Posterior vena cava (tissue), 2 donors: ENCODE results near the gene EPS8L2. TPM values are rescaled to one million over a fixed set of nuclear protein-coding genes. Genes with fewer than 3 reads are reported as not detected.
A peak's percentile ranks its signal among the peaks of the same experiment; 100 is the strongest.
"Not testable (repeated sequence)": the region's sequence is repeated elsewhere in the genome, so short reads cannot be mapped to it uniquely, and the experiment has no call there.

Experiments used
- DNase-seq: peaks from one replicate; pipeline ENCODE4 v3.0.0-alpha.2; 2020; ENCODE audit warnings: low spot score
- intact Hi-C, 2 donors: fragments of 100-400 bp; cut with DNase I; formaldehyde crosslinking; loops; one replicate each; pipeline versions ENCODE4 v1.14.1 to v1.14.2; 2022 to 2023
- total RNA-seq, 2 donors: library from RNA; stranded (reverse); fragmentation: NEBNext Ultra II Directional; extraction: Animal tissue kit (Norgen Biotek cat#: 25700); gene quantifications; one replicate each; pipeline ENCODE4 v1.2.1, GENCODE V29; 2021
- donor health status: DM: yes; HTN: yes; CAD: no.
- donor health status: DM: yes; HTN: yes; CAD: no.

The EPS8L2 gene
- total RNA-seq, 2 donors from 2014 or later = 23.8 to 38.3 TPM

DNA sequence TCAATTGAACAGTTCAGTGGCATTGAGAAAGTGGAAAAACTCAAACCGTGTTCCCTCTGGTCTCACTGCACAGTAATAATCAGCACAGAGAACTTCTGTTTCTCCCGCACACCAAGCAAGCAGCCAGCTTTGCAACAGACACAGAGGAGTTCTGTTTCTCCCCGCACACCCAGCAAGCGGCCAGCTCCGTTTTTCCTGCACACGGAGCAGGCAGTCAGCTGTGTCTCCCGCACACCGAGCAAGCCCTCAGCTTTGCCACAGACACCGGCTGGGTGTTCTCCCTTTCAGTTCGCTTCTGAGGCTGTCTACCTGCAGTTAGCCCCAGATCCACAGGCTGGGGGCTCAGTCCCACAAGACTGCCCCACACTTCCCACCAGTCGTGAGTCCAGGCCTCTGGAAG is 31.3 kb downstream of the EPS8L2 start:
- intact Hi-C loops = no loop called here
- no peak for DNase-seq

DNA sequence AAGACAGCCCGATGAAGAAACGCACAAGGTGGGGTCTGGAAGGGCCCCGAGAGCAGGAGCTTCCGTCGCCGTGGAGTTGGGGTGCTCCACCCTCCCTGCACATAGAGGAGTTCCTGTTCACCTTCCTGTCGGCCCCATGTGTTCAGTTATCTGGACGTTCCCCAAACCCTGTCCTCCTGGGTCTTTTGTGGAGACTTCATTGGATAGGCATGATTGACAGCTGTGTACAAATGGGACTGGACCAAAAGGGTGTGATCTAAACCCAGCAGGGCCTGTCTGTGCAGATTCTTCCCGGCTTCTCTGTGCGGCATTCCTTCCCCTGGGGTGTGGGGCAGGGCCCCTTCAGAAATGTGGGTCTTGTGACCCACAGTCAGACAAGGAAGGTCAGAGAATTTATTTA is 31.9 kb downstream of the EPS8L2 start:
- DNase-seq, intact Hi-C loops: not testable (repeated sequence)

DNA sequence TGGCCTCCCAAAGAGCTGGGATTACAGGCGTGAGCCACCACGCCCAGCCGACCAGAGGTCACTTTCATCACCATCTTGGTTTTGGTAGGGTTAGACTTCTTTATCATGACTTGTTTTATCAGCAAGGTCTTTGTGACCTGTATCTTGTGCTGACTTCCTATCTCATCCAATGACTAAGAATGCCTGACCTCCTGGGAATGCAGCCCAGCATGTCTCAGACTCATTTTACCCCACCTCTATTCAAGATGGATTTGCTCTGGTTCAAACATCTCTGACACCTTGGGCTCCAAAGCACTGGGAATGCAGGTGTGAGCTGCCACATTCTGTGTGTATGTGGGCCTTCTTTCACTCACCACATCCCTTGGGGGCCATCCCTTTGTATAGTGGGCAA is 36.1 kb downstream of the EPS8L2 start:
- intact Hi-C loops = loop anchor here in 1 of 2 donors (10.0 kb wide), 1 partner anchor 63 kb away; the partner anchor contains the start of genes PIDD1 and RPLP2
- no peak for DNase-seq

DNA sequence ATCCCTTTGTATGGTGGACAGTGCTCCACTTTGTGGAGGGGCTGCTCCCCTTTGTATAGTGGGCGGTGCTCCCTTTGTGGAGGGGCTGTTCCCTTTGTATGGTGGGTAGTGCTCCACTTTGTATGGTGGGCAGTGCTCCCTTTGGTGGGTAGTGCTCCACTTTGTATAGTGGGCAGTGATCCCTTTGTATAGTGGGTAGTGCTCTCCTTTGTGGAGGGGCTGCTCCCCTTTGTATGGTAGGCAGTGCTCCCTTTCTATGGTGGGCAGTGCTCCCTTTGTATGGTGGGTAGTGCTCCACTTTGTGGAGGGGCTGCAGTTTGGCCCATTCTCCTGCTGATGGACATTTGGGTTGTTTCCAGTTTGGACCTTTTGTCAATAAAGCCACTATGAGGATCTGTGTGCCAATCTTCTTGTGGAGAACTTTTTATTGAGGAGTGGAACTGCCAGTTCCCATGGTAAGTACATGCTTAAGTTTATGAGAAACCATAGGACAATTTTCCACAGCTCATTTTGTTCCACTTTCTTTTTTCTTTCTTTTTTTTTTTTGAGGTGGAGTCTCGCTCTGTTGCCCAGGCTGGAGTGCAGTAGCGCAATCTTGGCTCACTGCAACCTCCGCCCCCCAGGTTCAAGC is 36.7 kb downstream of the EPS8L2 start:
- DNase-seq = no peak
- intact Hi-C loops = loop anchor here in 1 of 2 donors (10.0 kb wide), 1 partner anchor 62 kb away; the partner anchor contains the start of genes PIDD1 and RPLP2

DNA sequence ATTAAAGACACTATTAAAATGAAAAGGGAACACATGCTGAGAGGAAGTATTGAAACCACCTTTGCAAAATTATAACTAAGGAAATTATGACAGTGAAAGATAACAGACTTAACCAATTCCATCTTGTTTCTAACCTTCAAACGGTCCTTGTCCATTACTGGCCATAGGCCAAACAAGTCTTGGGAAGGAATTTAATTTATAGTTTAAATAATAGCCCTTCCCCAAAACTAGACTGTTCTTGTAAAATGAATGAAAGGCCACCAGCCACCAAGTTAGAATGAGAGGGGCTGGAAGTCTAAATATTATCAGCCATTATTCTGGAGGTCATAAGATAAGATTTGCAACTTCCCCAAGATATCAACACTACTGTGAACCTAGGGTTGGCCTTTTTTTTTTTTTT is 39.4 kb downstream of the EPS8L2 start:
- intact Hi-C loops = loop anchor here in 1 of 2 donors (10.0 kb wide), 1 partner anchor 59 kb away; the partner anchor contains the start of genes PIDD1 and RPLP2
- no peak for DNase-seq

DNA sequence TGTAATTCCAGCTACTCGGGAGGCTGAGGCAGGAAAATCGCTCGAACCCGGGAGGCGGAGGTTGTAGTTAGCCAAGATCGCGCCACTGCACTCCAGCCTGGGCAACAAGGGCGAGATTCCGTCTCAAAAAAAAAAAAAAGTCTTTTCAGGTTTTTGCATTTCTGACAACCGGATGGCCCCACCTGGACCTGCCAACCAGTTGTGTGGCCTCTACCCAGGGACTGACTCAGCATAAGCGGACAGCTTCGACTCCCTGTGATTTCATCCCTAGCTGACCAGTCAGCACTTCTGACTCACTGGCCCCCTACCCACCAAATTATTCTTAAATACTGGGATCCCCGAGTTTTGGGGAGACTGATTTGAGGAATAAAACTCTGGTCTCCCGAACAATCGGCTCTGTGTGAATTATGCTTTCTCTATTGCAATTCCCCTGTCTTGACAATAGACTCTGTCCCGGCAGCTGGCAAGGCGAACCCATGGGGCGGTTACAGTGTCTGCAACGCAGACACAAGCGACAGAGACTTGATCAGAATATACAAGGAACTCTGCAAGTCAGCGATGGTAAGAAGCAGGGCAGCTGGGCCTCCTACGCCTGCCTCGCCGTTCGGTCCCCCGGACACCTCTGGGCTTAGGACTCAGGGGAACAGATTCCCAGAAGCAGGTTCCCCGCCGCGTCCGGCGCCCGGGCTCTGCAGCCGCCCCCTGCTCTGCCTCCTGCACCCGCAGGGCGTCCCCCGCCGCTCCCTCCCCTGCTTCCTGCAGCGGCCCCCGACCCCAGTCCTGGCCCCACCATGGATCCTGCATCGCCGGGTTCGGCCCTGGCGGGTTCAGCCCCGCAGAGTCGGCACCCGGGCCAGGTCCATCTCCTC is 40.5 kb downstream of the EPS8L2 start:
- intact Hi-C loops = loop anchor here in 1 of 2 donors (10.0 kb wide), 1 partner anchor 58 kb away; the partner anchor contains the start of genes PIDD1 and RPLP2
- peak; percentile 71 for DNase-seq

DNA sequence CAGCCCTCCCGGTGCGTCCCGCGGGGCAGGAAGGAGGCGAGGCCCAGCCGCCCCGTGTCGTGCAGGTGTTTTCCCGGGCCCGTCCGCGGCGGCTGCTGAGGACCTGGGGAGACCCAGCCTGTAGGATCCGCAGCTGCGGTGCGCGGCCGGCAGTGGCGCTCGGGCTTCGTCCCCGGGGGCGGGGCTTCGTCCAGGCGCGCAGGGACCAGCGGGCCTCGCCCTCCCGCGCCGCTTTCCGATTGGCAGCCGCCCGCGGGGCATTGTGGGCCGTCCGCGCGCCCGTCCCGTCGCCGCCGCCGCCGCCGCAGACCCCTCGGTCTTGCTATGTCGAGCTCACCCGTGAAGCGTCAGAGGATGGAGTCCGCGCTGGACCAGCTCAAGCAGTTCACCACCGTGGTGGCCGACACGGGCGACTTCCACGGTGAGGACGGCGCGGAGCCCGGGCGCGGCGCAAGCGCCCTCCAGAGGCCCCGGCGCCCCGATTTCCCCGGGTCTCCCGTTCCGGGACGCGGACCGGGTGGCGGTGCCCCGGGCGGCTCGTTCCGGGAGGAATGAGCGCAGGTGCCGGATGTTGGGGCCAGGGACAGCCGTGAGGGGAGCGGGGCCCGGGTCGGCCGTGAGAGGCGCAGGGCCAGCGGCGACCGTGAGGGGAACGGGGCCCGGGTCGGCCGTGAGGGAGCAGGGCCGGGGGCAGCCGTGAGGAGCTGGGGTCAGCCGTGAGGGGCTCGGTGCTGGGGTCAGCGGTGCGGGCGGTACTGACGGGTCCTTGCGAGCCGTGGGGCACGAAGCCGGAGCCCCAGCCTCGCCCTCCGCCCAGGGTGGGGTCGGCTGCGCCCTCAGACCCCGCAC is 41.4 kb downstream of the EPS8L2 start, which contains the start of gene TALDO1:
Gene TALDO1, plus strand, starts transcription at position 307 of the 849 bp plus-strand sequence. Its CDS starts 18 bp downstream, at position 325.
- DNase-seq = peak; percentile 97
- intact Hi-C loops = loop anchor here in 1 of 2 donors (10.0 kb wide), 1 partner anchor 57 kb away; the partner anchor contains the start of genes PIDD1 and RPLP2

DNA sequence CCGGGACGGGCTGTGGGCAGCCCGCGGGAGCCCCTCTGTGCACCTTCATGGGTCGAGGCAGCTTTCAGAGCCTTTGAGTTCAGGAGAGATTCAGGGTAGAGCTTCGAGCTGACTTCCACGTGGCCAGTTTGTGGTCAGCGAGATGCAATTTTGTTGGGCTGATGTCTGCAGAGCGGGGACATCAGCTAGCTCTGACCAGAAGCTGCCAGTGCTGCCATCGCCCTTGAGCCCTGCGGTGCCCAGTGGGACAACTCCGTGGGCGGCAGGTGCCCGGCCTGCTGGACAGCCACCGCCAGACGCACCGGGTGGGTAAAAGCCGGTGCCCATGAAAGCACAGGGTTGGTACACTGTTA is 42.0 kb downstream of the EPS8L2 start:
- intact Hi-C loops = loop anchor here in 1 of 2 donors (10.0 kb wide), 1 partner anchor 57 kb away; the partner anchor contains the start of genes PIDD1 and RPLP2
- DNase-seq = no peak

DNA sequence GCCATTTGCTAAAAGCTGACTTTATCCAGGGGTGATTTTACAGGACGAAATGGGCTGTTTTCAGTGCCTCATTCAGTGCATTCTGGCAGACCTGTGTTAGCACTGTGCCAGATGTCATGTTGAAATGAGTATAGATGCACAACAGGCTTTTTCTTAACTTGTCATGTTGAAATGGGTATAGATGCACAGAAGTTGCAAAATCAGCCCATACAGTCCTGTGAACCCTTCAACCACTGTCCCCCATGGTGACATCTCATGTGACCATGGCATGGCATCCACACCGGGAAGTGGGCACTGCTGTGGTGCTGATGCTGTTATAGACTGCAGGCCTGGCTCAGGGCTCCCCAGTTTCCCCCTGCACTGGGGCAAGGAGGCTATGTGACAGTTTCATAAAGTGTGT is 43.7 kb downstream of the EPS8L2 start:
- no peak for DNase-seq
- intact Hi-C loops = loop anchor here in 1 of 2 donors (10.0 kb wide), 1 partner anchor 55 kb away; the partner anchor contains the start of genes PIDD1 and RPLP2

DNA sequence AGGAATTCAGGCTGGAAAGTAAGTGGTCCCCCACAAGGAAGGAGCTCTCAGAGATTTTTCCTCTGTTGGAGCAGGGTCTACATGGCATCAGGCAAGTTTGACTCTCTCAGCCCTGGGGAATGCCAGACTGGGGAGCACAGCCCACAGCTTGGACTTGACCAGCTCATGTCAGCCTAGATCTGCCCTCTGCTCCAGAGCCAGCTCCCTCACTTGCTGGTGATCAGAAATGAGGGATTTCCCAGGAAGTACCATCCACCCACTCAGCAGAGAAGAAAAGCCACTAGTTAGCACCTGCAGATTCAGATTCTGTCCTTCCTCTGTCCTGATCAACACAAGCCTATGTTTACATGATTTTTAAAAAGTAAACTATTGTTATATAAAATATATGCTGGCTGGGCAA is 54.2 kb downstream of the EPS8L2 start:
- no peak for DNase-seq
- intact Hi-C loops = no loop called here

DNA sequence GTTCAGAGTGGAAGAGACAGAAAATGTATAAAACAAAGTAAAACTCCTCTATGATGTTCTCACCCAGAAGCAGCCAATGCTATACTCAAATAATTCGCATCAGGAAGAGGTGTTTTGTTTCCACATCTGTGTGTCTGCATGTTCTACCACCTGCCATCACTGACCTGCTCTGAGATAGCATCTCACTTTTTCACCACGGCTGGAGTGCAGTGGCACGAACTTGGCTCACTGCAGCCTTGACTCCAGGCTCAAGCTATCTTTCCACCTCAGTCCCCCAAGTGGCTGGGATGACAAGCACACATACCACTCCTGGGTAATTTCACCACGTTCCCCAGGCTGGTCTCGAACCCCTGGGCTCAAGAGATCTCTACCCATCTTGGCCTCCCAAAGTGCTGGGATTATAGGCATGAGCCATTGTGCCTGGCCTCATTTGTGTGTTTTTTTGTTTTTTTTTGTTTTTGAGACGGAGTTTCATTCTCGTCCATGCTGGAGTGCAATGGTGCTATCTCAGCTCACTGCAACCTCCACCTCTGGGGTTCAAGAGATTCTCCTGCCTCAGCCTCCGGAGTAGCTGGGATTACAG is 55.6 kb downstream of the EPS8L2 start:
- no peak for DNase-seq
- intact Hi-C loops = no loop called here

DNA sequence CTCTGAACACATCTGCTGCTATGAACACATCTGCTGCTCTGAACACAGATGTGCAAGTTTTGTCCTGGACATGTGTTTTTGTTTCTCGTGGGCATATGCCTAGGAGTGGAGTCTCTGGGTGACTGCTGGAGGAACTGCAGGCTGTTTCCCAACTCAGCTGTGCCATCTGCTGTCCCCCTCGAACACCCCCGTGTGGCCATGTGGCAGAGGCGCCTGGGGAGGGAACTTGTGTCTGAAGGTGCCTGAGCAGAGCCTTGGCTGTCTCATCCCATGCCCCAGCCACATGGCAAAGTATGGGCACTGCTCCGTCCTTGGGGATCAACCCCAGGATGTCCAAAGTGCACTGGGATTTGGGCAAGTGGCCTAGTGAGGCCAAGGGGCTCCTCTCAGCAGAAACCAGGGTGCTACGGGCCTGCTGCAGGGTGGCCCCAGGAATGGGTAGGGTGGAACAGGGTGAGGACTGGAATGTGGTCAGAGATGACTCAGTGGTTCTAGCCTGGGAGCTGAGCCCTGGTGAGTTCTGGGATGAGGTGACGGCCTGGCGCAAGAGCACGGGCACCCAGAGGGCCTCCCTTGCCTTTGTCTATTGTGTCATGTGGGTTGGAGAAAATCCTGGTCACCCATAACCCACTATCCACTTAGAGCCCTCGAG is 56.5 kb downstream of the EPS8L2 start:
- intact Hi-C loops = no loop called here
- DNase-seq = no peak

DNA sequence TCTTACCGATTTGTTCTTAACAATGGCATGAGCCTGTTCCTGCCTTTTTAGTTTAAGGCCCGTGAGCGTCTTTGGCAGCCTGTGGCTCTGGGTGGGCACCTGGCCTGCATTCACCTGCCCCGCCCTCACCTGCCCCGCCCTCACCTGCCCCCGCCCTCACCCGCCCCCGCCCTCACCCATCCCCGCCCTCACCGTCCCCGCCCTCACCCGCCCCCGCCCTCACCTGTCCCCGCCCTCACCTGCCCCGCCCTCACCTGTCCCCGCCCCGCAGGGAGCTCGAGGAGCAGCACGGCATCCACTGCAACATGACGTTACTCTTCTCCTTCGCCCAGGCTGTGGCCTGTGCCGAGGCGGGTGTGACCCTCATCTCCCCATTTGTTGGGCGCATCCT is 57.0 kb downstream of the EPS8L2 start:
- intact Hi-C loops = no loop called here
- no peak for DNase-seq

DNA sequence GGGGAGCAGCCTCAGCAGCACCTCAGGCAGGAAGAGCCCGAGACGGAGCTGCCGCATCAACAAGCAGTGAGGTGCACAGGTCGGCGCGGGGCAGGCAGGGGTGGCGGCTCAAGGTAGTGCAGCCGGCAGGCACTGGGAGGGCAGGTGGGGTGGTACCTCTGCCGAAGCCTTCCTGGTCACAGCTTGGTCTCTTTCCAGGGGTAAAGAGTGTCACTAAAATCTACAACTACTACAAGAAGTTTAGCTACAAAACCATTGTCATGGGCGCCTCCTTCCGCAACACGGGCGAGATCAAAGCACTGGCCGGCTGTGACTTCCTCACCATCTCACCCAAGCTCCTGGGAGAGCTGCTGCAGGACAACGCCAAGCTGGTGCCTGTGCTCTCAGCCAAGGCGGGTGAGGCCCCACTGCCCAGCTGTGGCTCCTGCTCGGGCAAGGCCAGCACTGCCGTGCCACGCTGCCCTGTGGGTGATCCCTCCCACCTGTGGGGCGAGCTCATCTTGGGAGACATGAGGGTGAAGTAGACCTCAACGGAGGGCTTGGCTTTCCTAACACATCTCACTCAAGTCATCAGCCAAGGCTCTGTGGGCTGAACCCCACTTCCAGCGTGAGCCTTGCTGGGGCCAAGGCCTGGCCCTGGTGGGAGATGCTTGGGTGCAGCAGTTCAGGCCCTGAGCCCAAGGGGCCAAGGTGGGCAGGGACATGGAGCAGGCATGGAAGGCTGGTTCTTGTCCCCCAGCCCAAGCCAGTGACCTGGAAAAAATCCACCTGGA is 57.7 kb downstream of the EPS8L2 start:
- intact Hi-C loops = no loop called here
- no peak for DNase-seq

DNA sequence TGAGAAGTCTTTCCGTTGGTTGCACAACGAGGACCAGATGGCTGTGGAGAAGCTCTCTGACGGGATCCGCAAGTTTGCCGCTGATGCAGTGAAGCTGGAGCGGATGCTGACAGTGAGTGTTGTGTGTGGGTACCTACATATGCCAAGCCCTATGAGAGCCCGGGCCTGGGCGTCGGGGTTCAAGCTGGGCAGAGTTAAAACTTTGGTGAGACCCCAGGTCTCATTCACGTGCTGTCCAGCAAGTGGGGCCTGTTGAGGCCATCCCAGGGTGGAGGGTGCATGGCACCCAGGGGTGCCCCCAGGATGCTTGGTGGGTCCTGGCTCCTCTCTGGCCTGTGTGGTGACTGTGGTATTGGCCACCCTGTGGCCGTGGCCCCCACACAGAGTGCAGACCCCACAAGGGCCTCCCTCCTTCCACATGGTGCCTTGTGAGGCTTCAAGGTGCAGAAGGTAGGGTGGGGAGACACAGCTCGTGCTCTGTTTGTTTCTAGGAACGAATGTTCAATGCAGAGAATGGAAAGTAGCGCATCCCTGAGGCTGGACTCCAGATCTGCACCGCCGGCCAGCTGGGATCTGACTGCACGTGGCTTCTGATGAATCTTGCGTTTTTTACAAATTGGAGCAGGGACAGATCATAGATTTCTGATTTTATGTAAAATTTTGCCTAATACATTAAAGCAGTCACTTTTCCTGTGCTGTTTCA is 58.4 kb downstream of the EPS8L2 start:
- intact Hi-C loops = no loop called here
- no peak for DNase-seq

DNA sequence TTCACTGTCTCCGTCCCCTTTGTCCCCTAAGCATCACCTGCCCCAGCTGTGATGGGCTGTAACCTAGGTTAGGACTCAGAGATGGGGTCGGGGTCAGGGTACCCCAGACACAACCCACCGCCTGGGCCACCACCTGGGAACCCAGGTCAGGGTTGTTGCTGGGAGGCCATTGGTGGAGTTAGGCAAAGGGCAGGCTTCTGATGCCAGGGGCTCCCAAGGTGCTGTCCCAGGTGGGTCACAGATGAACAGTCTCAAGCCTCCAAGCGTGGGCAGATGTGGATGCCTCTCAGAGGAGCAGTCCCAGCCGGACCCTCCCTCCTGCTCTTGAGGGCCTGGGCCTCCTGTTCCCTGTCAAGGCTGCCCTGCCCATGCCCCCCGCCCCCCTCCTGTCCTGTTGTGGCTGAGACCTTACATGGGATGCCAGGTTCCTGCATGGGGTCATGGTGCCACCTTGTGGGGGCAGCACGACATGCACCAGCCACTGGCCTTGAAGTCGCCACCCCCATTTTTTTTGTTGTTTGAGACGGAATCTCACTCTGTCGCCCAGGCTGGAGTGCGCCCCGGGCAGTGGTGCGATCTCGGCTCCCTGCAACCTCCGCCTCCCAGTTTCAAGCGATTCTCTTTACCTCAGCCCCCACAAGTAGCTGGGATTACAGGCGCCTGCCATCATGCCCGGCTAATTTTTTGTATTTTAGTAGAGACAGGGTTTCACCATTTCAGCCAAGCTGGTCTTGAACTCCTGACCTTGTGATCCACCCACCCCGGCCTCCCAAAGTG is 59.2 kb downstream of the EPS8L2 start:
- intact Hi-C loops = no loop called here
- DNase-seq = no peak

DNA sequence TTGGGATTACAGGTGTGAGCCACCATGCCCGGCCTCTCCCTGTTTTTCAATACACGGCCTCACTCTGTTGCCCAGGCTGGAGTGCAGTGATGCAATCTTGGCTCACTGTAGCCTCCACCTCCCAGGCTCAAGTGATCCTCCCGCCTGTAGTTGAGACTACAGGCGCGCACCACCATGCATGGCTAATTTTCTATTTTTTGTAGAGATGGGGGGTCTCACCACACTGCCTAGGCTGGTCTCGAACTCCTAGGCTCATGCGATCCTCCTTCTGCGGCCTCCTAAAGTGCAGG is 59.7 kb downstream of the EPS8L2 start:
- DNase-seq = no peak
- intact Hi-C loops = no loop called here
